ENCODE data around the gene PPM1G.
"Not testable (repeated sequence)": the region's sequence is repeated elsewhere in the genome, so short reads cannot be mapped to it uniquely, and the experiment has no call there.

DNA sequence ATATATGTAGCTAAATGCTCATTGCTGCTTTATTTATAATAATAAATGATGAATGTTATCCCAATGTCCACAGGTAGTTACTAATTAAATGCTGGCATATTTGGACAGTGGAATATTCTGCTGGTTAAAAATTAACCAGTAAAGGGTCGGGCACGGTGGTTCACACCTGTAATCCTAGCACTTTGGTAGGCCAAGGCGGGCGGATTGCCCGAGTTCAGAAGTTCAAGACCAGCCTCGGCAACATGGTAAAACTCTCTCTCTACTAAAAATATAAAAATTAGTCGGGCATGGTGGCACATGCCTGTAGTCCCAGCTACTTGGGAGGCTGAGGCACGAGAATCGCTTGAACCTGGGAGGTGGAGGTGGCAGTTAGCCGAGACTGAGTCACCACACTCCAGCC lies 15.6 kb upstream of the PPM1G start:
- TF ChIP-seq, protein P1, sequence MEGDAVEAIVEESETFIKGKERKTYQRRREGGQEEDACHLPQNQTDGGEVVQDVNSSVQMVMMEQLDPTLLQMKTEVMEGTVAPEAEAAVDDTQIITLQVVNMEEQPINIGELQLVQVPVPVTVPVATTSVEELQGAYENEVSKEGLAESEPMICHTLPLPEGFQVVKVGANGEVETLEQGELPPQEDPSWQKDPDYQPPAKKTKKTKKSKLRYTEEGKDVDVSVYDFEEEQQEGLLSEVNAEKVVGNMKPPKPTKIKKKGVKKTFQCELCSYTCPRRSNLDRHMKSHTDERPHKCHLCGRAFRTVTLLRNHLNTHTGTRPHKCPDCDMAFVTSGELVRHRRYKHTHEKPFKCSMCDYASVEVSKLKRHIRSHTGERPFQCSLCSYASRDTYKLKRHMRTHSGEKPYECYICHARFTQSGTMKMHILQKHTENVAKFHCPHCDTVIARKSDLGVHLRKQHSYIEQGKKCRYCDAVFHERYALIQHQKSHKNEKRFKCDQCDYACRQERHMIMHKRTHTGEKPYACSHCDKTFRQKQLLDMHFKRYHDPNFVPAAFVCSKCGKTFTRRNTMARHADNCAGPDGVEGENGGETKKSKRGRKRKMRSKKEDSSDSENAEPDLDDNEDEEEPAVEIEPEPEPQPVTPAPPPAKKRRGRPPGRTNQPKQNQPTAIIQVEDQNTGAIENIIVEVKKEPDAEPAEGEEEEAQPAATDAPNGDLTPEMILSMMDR (IDR thresholded peaks at IDR 0.05) = not testable (repeated sequence)
- not testable (repeated sequence) for TF ChIP-seq POLR2A (IDR thresholded peaks at IDR 0.05)
